NCI-H1436 (cell line): Measurements from ENCODE around the gene PTH2.
"Not testable (repeated sequence)": the region's sequence is repeated elsewhere in the genome, so short reads cannot be mapped to it uniquely, and the experiment has no call there.

Experiments used
- DNase-seq: peaks from one replicate; lab custom pipeline; 2025; lab: John Stamatoyannopoulos, UW

PTH2 gene

GRCh38 chr19:49447485-49448431 lies 24.5 kb upstream of the PTH2 start:
- DNase-seq = peak; percentile 33

DNA sequence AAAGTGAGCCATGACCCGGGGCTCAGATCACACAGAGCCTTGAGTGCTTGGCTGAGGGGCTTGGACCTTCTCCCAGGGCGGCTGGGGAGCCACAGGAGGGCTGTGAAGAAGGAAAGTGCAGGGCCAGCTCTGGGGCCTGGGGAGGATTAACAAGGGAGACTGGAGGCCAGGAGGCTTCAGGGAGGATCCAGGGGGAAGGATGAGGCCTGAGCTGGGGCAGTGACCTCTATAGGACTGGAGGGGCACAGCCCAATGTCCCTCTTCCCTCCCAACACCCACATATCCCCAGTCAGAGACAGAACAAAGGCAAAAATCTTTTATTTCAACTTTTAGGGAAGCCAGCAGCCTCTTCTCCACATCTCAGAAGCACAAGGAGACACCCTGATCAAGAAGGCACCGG lies 22.8 kb upstream of the PTH2 start:
- no peak for DNase-seq

- DNase-seq = not testable (repeated sequence)
These were observed 21.0 kb upstream of the PTH2 start for GRCh38 chr19:49444100-49444700.

- peak; percentile 98 for DNase-seq
These were observed 20.3 kb upstream of the PTH2 start for GRCh38 chr19:49443366-49444099.

DNA sequence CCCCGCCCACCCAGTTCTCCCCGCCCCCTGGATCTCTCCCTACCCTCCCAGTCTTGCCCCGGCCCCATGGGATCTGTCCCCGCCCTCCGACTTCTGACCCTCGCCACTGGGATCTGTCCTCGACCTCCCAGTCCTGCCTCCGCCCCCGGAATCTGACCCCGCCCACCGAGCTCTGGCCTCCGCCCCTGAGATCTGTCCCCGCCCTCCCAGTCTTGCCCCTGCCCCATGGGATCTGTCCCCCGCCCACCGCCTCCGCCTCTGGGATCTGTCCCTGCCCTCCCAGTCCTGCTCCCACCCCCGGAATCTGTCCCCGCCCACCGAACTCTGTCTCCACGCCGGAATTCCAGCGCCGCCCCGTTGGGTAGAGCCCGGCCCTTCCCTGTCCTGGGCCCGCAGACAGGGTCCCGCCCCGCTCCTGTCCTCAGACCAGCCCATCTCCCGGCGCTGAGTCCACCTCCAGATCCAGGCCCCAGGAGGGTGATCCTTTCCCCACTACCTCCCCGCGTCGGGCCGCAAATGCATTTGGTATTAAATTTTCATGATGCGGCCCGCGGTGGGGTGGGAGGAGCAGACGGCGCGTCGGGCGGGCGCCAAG lies 19.6 kb upstream of the PTH2 start:
- peak; percentile 85 for DNase-seq

DNA sequence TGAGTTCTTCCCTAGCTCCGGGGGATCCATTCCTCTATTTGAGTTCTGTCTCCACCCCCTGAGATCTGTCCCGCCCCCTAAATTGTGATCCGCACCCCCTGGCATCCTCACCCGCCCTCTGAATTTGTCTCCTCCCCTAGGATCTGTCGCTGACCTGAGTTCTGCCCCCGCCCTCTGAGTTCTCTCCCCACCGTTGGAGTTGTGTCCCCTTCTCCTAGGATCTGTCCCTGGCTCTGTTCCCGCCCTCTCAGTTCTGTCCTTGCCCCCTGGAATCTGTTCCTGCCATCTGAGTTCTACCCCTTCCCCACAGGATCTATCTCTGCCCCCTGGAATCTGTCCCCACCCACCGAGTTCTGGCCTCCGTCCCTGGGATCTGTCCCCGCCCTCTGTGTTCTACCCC lies 19.1 kb upstream of the PTH2 start:
- DNase-seq = no peak

GRCh38 chr19:49441960-49442350 lies 18.7 kb upstream of the PTH2 start:
- no peak for DNase-seq

DNA sequence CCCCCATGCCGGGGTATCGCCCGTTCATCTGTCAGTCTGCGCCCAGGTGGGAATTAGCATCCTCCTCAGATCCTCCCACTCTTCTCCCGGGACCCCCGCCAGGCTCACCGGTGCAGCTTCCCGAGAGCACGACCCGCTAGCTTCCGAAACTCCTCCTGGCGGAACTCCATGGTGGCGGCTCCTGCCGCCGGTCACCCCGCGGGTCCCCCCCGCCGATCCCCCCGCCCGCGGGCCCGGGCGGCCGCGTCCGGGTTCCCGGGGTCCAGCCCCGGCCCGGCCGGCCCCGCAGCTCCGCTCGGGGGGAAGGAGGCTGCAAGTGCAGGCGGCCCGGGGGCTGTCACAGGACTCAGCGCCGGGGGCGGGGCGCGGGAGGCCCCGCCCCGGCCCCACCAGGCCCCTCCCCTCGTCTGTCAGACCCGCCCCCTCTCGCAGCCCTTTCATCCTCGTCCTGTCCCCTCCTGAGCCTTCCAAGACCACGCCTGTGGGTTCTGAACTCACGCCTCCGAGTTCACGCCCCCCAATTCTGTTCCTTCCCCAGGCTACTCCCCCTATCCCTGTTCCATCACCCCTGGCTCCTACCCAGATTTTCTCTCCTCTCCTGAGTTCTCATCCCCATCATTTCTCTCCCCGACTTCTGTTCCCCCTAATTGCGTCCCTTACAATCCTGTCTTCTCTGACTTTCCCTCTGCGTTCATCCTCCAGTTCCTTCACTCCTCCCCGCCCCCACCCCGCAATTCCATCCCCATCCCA lies 18.1 kb upstream of the PTH2 start, which contains the start of gene SLC17A7:
SLC17A7 (minus strand) TSS at position 318 of the 750 bp plus-strand sequence; CDS start at position 170, 148 bp downstream.
- DNase-seq = no peak

DNA sequence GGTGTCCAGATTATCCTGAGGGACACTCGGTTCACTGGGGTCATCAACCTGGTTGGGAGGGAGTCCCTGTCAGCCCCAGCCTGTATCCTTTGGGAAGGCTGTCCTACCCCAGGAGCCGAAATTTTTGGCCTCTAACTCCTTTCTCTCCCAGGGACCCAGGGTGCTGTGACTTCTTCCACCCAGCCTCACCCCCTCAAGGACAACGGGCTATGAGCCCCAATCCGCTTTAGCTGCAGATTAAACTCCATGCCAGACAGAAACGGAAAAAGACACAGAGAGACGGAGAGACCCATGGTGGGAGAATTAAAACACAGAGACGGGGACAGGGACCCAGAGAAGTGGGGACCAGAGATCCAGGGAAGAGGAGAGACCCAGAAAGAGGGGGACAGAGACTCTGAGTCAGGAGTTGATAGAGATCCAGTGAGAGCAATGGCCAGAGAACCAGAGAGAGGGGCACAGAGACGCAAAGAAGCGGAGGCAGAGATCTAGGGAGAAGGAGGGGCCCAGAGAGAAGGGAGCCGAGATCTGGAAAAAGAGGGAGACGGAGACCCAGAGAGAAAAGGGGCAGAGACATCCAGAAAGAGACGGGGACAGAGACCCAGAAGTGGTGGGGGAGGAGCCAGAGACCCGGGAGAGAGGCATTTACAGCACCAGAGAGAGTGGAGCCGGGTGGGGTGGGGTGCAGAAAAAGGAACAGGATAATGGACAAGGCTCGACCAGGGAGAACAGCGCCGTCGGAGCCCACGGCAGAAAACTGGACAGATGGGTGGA lies 17.4 kb upstream of the PTH2 start:
- no peak for DNase-seq

- DNase-seq = no peak
These were observed 16.6 kb upstream of the PTH2 start for GRCh38 chr19:49439836-49440235.

GRCh38 chr19:49438261-49438660 lies 15.0 kb upstream of the PTH2 start:
- DNase-seq = no peak

GRCh38 chr19:49437231-49437630 lies 14.0 kb upstream of the PTH2 start:
- DNase-seq = no peak

DNA sequence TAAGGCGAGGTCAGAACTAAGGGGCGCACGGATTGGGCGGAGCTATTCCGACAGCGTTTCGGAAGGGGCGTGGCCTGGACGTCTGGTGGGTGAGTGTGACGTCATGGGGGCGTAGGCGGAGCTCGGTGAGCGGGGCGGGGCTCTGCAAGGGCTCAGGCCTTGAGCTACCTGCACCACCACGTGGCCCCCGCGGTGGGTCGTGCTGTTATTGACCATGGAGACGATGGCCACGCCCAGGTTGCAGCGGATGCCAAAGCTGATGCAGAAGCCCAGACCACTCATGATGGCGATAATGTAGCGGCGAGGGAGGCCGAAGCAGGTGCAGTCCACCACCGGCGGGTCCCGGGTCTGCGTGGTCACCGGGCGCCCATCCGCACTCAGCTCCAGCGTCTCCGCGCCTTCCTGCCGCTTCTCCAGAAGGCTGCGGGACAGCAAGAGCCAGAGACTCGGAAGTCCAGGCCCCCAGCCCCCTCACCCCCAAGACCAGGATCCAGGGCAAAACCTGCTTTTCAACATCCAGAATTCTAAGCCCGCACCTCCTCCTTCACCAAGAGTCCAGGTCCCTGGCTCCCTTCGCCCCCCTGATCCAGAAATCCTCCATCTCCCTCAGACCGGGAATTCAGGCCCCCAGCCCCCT lies 13.3 kb upstream of the PTH2 start:
- DNase-seq = no peak

GRCh38 chr19:49435670-49436069 lies 12.4 kb upstream of the PTH2 start:
- no peak for DNase-seq

- DNase-seq = no peak
These were observed 11.8 kb upstream of the PTH2 start for GRCh38 chr19:49434907-49435583.

GRCh38 chr19:49433240-49433901 lies 10.1 kb upstream of the PTH2 start:
- DNase-seq = no peak

GRCh38 chr19:49432141-49433073 lies 9.2 kb upstream of the PTH2 start:
- no peak for DNase-seq

- DNase-seq = no peak
These were observed 8.1 kb upstream of the PTH2 start for GRCh38 chr19:49431330-49431749.
